Kidney (tissue), 14 donors: ENCODE results near the gene LRRC63. TPM values are rescaled to one million over a fixed set of nuclear protein-coding genes. Genes with fewer than 3 reads are reported as not detected.

Experiments
- DNase-seq, 5 donors: peaks; one replicate each; pipeline ENCODE4 v3.0.0-alpha.2; 2013 to 2020
- FAIRE-seq: peaks from 2 replicates; lab custom pipeline; 2012; peaks lifted over from hg19 to GRCh38; lab: Jason Lieb, UNC
- H3K27ac ChIP-seq, 2 donors: one replicate each; pipeline ENCODE4 v1.7.0; 2013; ENCODE audit warnings: low read depth in 2 of 2, low read length in 2 of 2, inconsistent platforms in 1 of 2
- H3K27me3 ChIP-seq: one replicate; pipeline ENCODE4 v1.7.1; 2013; ENCODE audit warnings: low read length, inconsistent platforms; ENCODE audit not compliant: control insufficient read depth, insufficient read depth
- H3K36me3 ChIP-seq, 3 donors: one replicate each; pipeline versions ENCODE4 v1.7.0 to v1.7.1; 2013; ENCODE audit warnings: low read length in 3 of 3, control low read depth in 1 of 3, inconsistent platforms in 1 of 3; ENCODE audit not compliant: insufficient read depth in 3 of 3, control insufficient read depth in 2 of 3
- H3K4me1 ChIP-seq, 3 donors: one replicate each; pipeline versions ENCODE4 v1.7.0 to v1.7.1; 2013; ENCODE audit warnings: low read length in 3 of 3, inconsistent platforms in 1 of 3, low read depth in 1 of 3; ENCODE audit not compliant: control insufficient read depth in 2 of 3, insufficient read depth in 2 of 3
- H3K4me3 ChIP-seq, 3 donors: one replicate each; pipeline versions ENCODE4 v1.7.0 to v1.8.1; 2013; ENCODE audit warnings: low read length in 3 of 3, control low read depth in 1 of 3, inconsistent platforms in 1 of 3
- H3K9ac ChIP-seq, 3 donors: one replicate each; pipeline versions ENCODE4 v1.7.0 to v1.7.1; 2013; ENCODE audit warnings: low read length in 3 of 3, control low read depth in 1 of 3, inconsistent platforms in 1 of 3
- H3K9me3 ChIP-seq, 3 donors: one replicate each; pipeline versions ENCODE4 v1.7.0 to v1.7.1; 2013; ENCODE audit warnings: low read length in 3 of 3, control low read depth in 1 of 3, inconsistent platforms in 1 of 3; ENCODE audit not compliant: control insufficient read depth in 2 of 3, insufficient read depth in 1 of 3
- intact Hi-C: fragments of 100-400 bp; cut with DNase I; formaldehyde crosslinking; loops from one replicate; pipeline ENCODE4 v1.11.1; 2022
- polyA plus RNA-seq: library from polyadenylated mRNA; stranded (reverse); fragments of 350-450 nt; fragmentation: Illumina TruSeq; extraction: RNeasy Lipid Tissue Mini Kit (QIAGEN cat#74804); gene quantifications from one replicate; pipeline ENCODE4 v1.2.3, GENCODE V29; 2014; ENCODE audit warnings: low read depth, low replicate concordance; ENCODE audit not compliant: insufficient read depth
- total RNA-seq: library from RNA; stranded (reverse); fragmentation: NEBNext Ultra II Directional; extraction: Animal tissue kit (Norgen Biotek cat#: 25700); gene quantifications from one replicate; pipeline ENCODE4 v1.2.1, GENCODE V29; 2021
- TF ChIP-seq, protein P1 (sequence below): IDR thresholded peaks from 3 replicates; pipeline ENCODE4 v1.5.1; 2012; ENCODE audit warnings: mild to moderate bottlenecking, moderate library complexity, borderline replicate concordance; ENCODE audit not compliant: insufficient read depth; ENCODE audit errors: extremely low read depth
- donor health status: control.
- donor health status: control.
- donor health status: control.
- donor health status: control.
- donor health status: control.
- donor health status: DM: yes; HTN: yes; CAD: no.
- donor health status: Normal renal cell carcinoma (clear cell type).

Gene LRRC63
- total and polyA plus RNA-seq, 2 donors from 2014 or later, result 0.17 to 0.31 TPM

DNA sequence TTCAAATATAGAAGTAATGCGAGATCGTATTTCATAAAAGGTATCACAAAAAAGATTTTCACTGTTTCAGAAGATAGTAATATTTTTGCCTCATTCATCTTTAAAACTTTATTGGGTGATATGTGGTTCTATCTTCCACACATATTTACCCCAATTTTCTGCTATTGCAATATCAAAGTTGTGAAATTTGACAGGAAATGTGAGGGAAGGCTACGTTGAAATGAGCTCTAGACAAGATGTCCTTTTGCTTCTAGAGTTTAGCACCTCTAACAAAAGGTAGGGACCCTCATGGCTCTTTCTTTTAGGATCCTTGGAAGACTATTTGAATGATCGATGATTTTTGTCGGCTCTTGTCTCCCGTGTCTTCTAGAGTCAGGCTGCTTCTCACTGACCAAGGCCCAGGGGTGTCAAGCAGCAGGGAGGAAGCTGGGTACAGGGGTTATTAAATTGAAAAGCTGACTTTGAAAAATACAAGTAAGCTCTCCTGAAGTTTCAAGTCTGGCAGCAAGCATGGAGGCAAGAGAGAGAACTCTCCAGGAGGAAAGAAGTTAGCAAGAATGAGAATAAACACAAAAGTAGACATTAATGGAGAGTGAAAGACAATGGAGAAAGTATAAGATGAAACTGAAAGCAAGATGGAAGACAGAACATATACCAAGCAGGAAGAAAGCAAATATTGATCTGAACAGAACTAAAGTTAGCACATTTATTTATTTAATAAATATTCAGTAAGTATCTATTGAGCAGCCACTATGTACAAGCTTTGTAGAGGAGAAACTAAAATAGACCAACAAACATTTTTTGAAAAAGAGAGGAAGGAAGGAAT is 101.9 kb downstream of the LRRC63 start:
- intact Hi-C loops, result no loop called here
- H3K9ac ChIP-seq, result no peak overlapping the region
- H3K4me1 ChIP-seq, result no peaks in the 10 kb centered on the region
- no peak overlapping the region for H3K27ac ChIP-seq
- H3K36me3 ChIP-seq, result no peaks in the 10 kb centered on the region
- no peak for DNase-seq
- no peak for FAIRE-seq
- TF ChIP-seq, protein P1, sequence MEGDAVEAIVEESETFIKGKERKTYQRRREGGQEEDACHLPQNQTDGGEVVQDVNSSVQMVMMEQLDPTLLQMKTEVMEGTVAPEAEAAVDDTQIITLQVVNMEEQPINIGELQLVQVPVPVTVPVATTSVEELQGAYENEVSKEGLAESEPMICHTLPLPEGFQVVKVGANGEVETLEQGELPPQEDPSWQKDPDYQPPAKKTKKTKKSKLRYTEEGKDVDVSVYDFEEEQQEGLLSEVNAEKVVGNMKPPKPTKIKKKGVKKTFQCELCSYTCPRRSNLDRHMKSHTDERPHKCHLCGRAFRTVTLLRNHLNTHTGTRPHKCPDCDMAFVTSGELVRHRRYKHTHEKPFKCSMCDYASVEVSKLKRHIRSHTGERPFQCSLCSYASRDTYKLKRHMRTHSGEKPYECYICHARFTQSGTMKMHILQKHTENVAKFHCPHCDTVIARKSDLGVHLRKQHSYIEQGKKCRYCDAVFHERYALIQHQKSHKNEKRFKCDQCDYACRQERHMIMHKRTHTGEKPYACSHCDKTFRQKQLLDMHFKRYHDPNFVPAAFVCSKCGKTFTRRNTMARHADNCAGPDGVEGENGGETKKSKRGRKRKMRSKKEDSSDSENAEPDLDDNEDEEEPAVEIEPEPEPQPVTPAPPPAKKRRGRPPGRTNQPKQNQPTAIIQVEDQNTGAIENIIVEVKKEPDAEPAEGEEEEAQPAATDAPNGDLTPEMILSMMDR, result no peak
- H3K27me3 ChIP-seq, result no peaks in the 10 kb centered on the region
- no peak overlapping the region for H3K4me3 ChIP-seq
- no peaks in the 10 kb centered on the region for H3K9me3 ChIP-seq

DNA sequence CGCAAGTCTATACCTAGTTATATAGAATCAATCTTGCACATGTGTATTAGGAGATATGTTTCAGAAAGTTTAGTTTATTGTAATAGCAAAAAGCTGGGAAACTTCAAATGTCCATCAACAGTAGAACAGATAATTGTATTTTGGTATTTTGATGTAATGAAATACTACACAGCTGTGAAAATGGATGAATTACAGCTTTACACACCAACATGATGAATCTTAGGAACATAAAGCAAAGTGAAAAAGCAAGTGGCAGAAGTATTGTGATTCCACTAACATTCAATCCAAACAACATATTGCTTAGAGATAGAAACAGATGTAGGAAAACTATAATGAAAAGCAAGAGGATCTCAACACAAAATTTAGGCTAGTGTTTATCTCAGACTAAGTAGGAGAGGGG is 102.9 kb downstream of the LRRC63 start:
- Histone ChIP-seq H3K36me3 (no peaks in the 10 kb centered on the region), H3K9ac (no peak overlapping the region), H3K4me3 (no peak overlapping the region), H3K27ac (no peak overlapping the region), H3K9me3 (no peaks in the 10 kb centered on the region), H3K4me1 (no peaks in the 10 kb centered on the region), H3K27me3 (no peaks in the 10 kb centered on the region)
- FAIRE-seq, result no peak
- TF ChIP-seq, protein P1, result no peak
- no peak for DNase-seq
- intact Hi-C loops, result no loop called here

DNA sequence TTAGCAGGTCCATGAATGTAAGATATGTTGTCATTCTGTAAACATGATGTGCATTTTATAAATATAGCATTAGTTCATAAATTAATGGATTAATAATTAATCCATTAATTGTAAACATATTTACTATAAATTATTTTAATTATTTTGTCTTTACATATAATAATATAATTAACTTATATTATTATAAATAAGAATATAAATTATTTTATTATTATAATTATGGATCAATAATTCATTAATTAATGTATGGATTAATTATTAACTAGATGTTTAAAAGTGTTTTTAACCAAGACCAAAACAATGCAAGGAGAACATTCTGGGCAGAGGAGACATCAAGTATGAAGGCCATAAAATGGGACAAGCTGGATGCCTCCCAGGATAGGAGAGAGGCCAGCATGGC is 103.3 kb downstream of the LRRC63 start:
- TF ChIP-seq, protein P1, result no peak
- Histone ChIP-seq H3K36me3 (no peaks in the 10 kb centered on the region), H3K9ac (no peak overlapping the region), H3K9me3 (no peaks in the 10 kb centered on the region), H3K27me3 (no peaks in the 10 kb centered on the region), H3K27ac (no peak overlapping the region), H3K4me3 (no peak overlapping the region), H3K4me1 (no peaks in the 10 kb centered on the region)
- intact Hi-C loops, result no loop called here
- peak; percentile 88 for FAIRE-seq
- DNase-seq, result no peak
